Putamen (tissue), 1 donor: ENCODE measurements around the gene IQCM.

Experiments used
- DNase-seq: peaks from one replicate; pipeline ENCODE4 v3.0.0-alpha.2; 2016; ENCODE audit warnings: low spot score

IQCM gene

DNA sequence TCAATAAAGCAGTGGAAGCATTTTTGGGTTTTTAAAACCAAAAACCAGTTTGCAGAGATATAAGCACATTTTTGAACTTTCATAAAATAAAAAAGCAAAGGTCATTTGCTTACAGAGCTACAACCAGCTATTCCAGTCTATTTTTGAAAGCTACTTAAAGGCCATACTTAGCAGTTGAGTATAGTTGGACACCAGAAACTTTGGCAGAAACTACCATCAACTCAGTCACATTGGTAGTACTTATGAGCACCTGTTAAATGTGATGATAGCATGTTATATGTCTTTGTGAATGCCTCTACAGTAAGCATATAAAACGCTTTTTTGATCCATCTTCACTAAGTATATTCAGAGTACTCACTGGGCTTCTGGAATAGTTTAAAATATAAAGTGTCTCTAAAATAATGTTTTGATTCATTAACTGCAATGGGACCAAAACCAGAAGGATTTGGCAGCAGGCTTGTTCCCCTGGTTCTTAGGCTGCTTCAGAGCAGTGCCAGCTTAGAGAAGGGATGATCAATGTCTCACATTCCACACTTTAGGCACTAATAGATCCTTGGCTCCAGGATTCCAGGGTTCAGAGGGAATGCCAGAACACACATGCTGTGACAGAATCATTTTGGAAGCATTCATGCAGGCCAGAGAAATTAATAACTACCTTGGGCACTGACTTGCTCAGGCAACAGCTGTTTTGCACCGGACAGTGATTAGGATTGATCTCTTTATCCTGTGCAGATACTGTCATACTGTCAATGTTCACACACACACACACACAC is 103.9 kb downstream of the IQCM start:
- DNase-seq, result no peak

- DNase-seq, result no peak
Measured at GRCh38 chr4:149709640-149710039, 106.0 kb downstream of the IQCM start.

DNA sequence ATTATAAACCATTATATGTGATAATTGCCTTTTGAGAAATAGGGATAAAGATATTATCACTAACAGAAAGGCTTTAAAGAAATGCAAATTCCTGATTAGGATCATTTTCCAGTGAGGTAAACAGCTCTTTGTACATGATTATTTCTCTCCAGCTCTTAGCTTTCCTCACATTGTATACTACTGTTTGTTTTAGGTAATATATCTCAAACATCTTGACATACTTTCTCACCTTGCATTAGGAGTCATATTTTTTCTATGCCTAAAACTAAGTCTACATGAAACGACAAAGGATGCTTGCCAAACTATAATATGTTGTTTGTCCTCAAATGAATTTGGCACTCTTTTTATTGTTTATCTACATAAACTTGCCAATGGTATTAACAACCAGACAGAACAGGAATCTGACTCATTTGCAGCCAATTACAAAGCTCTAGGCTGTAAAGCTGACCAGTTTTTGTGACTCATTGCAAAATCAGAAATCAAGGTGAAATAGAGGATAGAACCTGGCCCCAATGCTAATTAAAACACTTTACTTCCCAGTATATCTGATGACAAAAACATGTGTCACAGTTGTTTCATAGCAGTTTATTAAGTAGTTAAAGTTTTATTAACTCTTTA is 107.0 kb downstream of the IQCM start:
- DNase-seq, result no peak

DNA sequence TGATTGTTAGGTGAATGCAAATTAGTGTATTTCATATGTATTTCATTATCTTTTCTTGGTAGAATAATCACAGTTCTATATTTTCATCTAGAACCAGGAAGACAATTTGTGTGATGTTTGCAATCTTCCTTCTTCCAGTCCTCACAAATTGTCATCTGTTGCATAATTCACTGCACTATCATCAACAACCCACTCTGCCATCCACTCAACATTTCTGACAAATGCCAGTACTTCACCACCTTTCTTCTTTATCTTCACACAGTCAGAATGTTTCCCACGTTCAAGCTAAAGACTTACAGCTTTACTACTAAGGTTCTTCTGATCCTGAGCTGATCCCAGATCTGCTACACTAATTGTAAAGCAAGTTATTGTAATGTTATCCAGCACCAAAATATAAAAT is 107.8 kb downstream of the IQCM start:
- DNase-seq, result no peak

- DNase-seq, result no peak
Measured at GRCh38 chr4:149706942-149707341, 108.7 kb downstream of the IQCM start.

DNA sequence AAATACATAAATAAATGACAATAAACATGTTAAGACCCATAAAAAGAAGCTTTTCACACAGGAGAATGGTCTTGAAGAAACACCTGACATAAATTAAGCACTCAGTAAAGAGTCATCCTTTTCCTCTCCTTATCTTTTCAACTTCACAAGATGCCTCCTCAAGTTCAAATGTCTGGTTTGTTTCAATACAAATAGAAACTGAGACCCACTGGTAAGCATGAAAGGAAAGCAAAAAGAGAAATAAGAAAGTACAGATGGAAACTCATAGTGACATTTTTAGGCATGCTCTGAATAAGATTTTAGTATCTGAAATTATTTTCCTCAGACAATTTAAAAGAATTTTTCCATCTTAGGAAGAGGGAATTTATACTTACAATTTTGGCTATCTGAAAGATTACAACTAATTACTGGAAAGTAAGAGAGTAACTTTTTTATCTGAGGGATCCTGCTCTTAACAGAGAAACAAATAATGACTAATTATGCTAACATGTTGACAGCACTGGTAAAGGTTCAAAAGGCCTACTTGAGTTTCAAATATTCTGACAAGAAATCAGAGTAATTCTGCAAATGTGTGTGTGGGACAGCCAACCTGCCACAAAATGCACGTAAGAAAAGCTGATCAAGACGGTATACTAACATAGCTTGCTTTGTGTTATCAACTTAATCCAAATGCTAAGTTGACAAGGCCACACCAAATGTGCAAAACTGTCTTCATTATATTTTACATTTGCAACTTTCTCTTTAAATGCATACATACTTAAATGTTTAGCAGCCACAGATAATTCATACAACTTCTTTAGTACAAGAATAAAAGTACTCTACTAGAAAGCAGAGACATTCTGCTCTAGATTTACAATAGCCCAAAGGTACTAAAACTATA is 113.0 kb downstream of the IQCM start:
- no peak for DNase-seq

- DNase-seq, result no peak
Measured at GRCh38 chr4:149701435-149702156, 114.0 kb downstream of the IQCM start.

GRCh38 chr4:149700272-149700671 is 115.4 kb downstream of the IQCM start:
- no peak for DNase-seq

GRCh38 chr4:149699642-149700041 is 116.0 kb downstream of the IQCM start:
- DNase-seq, result no peak

DNA sequence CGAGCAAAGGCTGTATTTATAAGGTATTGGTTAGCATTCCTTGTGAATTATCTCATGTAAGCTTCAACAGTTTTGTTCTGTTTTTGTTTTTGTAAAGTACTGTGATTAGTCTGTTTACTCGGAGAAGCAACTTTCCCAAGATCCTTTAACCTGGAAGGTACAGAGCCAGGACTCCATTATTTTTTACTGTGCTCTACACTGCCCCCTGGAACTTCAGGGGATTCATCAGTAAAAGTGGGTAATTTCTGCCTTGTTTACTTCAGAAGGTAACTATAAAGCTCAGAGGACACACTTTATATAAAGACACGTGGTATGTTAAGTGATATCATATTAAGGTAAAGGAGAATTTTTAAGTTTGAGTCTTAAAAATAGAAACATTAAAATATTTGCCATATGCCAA is 124.9 kb downstream of the IQCM start:
- no peak for DNase-seq

- no peak for DNase-seq
Measured at GRCh38 chr4:149684516-149684915, 131.1 kb downstream of the IQCM start.

GRCh38 chr4:149676076-149676475 is 139.6 kb downstream of the IQCM start:
- DNase-seq, result no peak

DNA sequence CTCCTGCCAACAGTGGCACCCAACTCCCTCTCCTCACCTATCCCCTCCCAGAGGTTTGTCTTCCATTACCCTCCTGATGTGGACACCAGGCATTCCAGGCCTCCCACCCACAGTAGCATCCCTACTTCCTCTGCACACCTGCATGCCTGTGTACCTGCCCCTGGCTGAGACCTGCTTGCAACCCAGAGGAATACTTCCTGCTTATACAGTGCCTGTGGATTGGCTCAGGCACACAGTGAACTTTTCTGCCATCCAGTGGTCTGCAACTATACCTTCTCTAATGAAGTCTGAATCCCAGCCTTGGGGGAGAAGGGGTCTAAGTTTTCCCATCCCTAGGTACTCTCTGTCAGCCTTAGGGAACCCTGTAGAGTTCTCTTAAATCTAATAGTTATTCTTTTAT is 169.9 kb downstream of the IQCM start:
- DNase-seq, result no peak

- DNase-seq, result no peak
Measured at GRCh38 chr4:149638073-149638472, 177.6 kb downstream of the IQCM start.

GRCh38 chr4:149634368-149634767 is 181.3 kb downstream of the IQCM start:
- DNase-seq, result no peak

DNA sequence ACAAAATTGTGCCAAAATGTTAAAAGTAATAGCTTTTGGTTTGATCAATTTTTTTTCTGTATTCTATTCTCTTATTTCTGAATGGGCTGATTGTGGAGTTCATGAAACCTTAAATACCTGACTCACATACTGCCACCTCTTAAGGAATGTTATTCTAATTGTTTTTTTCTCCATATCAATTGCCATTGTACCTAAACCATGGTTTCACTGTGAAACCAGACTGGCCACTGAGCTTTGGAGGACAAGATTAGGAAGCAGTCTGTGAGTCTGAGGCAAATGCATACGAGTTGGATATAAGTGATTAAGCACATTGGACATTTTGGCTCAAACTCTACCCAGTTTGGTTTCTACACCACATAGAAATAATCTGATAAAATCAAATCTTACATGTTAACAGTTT is 184.0 kb downstream of the IQCM start:
- DNase-seq, result no peak

DNA sequence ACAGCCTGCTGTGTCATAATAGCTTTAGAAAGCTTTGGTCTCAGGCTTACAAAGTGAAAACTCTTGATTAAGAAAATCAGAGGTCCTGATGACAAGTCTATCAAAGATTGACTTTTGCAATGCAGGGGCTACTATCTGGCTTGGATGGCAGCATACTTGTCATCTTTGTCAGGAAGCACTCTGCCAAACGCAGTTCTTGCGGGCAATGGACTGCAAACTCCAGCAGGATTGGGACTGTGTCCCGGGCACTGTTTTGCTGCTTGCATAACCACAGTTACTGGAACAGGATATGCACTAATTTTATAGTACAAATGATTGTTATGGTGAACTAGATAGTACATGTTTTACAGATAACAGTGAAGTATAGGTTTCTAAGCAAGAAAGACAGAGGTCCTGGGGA is 185.6 kb downstream of the IQCM start:
- no peak for DNase-seq

- DNase-seq, result no peak
Measured at GRCh38 chr4:149605601-149606378, 209.9 kb downstream of the IQCM start.

GRCh38 chr4:149604827-149605226 is 210.8 kb downstream of the IQCM start:
- DNase-seq, result no peak

DNA sequence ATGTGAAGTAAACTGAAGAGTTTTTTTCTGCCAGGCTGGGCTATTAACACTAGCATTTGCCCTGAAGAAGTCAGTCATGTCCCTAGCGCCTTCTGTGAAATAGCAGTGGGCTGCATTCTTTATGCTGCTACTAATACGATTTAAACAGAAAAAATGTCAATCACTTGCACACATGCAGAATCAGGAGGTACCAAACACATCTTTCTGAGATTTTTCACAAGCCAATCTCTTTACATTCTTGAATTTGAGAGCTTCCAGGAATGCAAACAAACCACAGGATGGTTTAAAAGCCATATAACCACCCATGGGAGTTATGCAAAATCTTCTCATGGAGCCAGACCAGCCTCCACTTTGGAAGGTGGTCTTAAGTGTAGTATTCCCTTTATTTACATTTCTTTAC is 220.1 kb downstream of the IQCM start:
- no peak for DNase-seq

DNA sequence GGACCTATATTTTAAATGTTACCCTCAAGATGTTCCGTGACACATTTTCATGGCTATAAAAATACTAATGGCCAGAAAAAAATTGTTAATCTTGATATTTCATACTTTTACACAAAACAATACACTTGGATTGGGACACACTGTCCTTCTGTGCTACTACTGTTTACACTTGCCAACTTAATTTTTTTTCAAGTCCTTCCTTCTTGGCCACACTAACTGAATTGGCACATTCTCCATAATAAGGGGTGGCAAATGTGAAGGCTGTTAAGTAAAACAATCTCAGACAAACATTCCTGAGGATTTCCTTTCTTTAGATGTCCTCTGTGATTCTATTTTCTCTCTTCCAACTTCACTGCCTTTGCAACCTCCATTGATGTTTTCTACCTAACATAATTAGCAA is 225.8 kb downstream of the IQCM start:
- DNase-seq, result no peak
